Duodenal mucosa (tissue), 2 donors: ENCODE results near the gene TSPAN31.
"Not testable (repeated sequence)": the region's sequence is repeated elsewhere in the genome, so short reads cannot be mapped to it uniquely, and the experiment has no call there.

Experiments used
- H3K27ac ChIP-seq: one replicate; pipeline ENCODE4 v1.7.0; 2013; ENCODE audit warnings: low read depth, low read length
- H3K27me3 ChIP-seq, 2 donors: one replicate each; pipeline ENCODE4 v1.7.0; 2013; ENCODE audit warnings: low read length in 2 of 2, control low read depth in 1 of 2; ENCODE audit not compliant: insufficient read depth in 2 of 2, control insufficient read depth in 1 of 2
- H3K36me3 ChIP-seq, 2 donors: one replicate each; pipeline ENCODE4 v1.7.0; 2013; ENCODE audit warnings: low read length in 2 of 2, control low read depth in 1 of 2; ENCODE audit not compliant: insufficient read depth in 2 of 2, control insufficient read depth in 1 of 2
- H3K4me1 ChIP-seq, 2 donors: one replicate each; pipeline ENCODE4 v1.7.0; 2013; ENCODE audit warnings: low read length in 2 of 2, control low read depth in 1 of 2; ENCODE audit not compliant: insufficient read depth in 2 of 2, control insufficient read depth in 1 of 2
- H3K4me3 ChIP-seq, 2 donors: one replicate each; pipeline ENCODE4 v1.7.0; 2013; ENCODE audit warnings: low read length in 2 of 2, low read depth in 1 of 2
- H3K9ac ChIP-seq, 2 donors: one replicate each; pipeline ENCODE4 v1.7.0; 2013; ENCODE audit warnings: low read length in 2 of 2, low read depth in 1 of 2
- H3K9me3 ChIP-seq, 2 donors: one replicate each; pipeline ENCODE4 v1.7.0; 2013; ENCODE audit warnings: low read length in 2 of 2, control low read depth in 1 of 2; ENCODE audit not compliant: control insufficient read depth in 1 of 2

The TSPAN31 gene

GRCh38 chr12:57715786-57716185, 29.1 kb upstream of the TSPAN31 start:
- Histone ChIP-seq H3K36me3 (peaks cover 45 to 69% of the 10 kb centered on the region in 2 donors), H3K4me1 (no peaks in the 10 kb centered on the region), H3K27ac (no peak overlapping the region), H3K9ac (no peak overlapping the region), H3K9me3 (no peaks in the 10 kb centered on the region), H3K4me3 (no peak overlapping the region), H3K27me3 (no peaks in the 10 kb centered on the region)

GRCh38 chr12:57716305-57716704, 28.5 kb upstream of the TSPAN31 start:
- Histone ChIP-seq H3K36me3 (peaks cover 47 to 74% of the 10 kb centered on the region in 2 donors), H3K4me1 (no peaks in the 10 kb centered on the region), H3K9ac (no peak overlapping the region), H3K27me3 (no peaks in the 10 kb centered on the region), H3K27ac (no peak overlapping the region), H3K4me3 (no peak overlapping the region), H3K9me3 (no peaks in the 10 kb centered on the region)

- Histone ChIP-seq H3K9me3 (no peaks in the 10 kb centered on the region), H3K4me1 (no peaks in the 10 kb centered on the region), H3K9ac (no peak overlapping the region), H3K27me3 (no peaks in the 10 kb centered on the region), H3K4me3 (no peak overlapping the region), H3K27ac (no peak overlapping the region), H3K36me3 (peaks cover 51 to 77% of the 10 kb centered on the region in 2 donors)
Observed at GRCh38 chr12:57717131-57717530, 27.7 kb upstream of the TSPAN31 start.

- no peak overlapping the region for H3K27ac ChIP-seq
- H3K36me3 ChIP-seq, result peaks cover 51 to 73% of the 10 kb centered on the region in 2 donors
- no peaks in the 10 kb centered on the region for H3K4me1 ChIP-seq
- H3K4me3 ChIP-seq, result no peak overlapping the region
- H3K9me3 ChIP-seq, result no peaks in the 10 kb centered on the region
- H3K27me3 ChIP-seq, result no peaks in the 10 kb centered on the region
- H3K9ac ChIP-seq, result no peak overlapping the region
Observed at GRCh38 chr12:57717846-57718640, 26.8 kb upstream of the TSPAN31 start.

GRCh38 chr12:57718641-57719528, 26.0 kb upstream of the TSPAN31 start:
- Histone ChIP-seq H3K9ac (no peak overlapping the region), H3K4me3 (no peak overlapping the region), H3K36me3 (peaks cover 51 to 73% of the 10 kb centered on the region in 2 donors), H3K9me3 (no peaks in the 10 kb centered on the region), H3K27ac (no peak overlapping the region), H3K4me1 (no peaks in the 10 kb centered on the region), H3K27me3 (no peaks in the 10 kb centered on the region)

- Histone ChIP-seq H3K4me3 (no peak overlapping the region), H3K27ac (no peak overlapping the region), H3K9me3 (no peaks in the 10 kb centered on the region), H3K27me3 (no peaks in the 10 kb centered on the region), H3K36me3 (peaks cover 51 to 66% of the 10 kb centered on the region in 2 donors), H3K9ac (no peak overlapping the region), H3K4me1 (no peaks in the 10 kb centered on the region)
Observed at GRCh38 chr12:57719777-57720605, 24.8 kb upstream of the TSPAN31 start.

- H3K27me3 ChIP-seq, result no peaks in the 10 kb centered on the region
Observed at GRCh38 chr12:57720606-57721595, 23.9 kb upstream of the TSPAN31 start.

GRCh38 chr12:57721846-57722608, 22.8 kb upstream of the TSPAN31 start:
- H3K9ac ChIP-seq, H3K27ac ChIP-seq, H3K9me3 ChIP-seq, H3K27me3 ChIP-seq, H3K4me3 ChIP-seq: not testable (repeated sequence)
- H3K4me1 ChIP-seq, result peaks cover 1 to 13% of the 10 kb centered on the region in 2 donors
- peaks cover 35 to 48% of the 10 kb centered on the region in 2 donors for H3K36me3 ChIP-seq

More at GRCh38 chr12:57720606-57721595, 23.9 kb upstream of the TSPAN31 start:
- Histone ChIP-seq H3K27ac (no peak overlapping the region), H3K4me3 (no peak overlapping the region), H3K9ac (no peak overlapping the region), H3K9me3 (no peaks in the 10 kb centered on the region), H3K4me1 (peaks cover 0 to 3% of the 10 kb centered on the region in 2 donors), H3K36me3 (peaks cover 45 to 59% of the 10 kb centered on the region in 2 donors)
